ENCODE measurements around the gene CYP19A1. TPM values are rescaled to one million over a fixed set of nuclear protein-coding genes. Genes with fewer than 3 reads are reported as not detected.

CYP19A1 gene
- total RNA-seq, 1 experiment from 2014 or later = 0.94 TPM

GRCh38 chr15:51212909-51213308 is 125.5 kb downstream of the CYP19A1 start:
- H3K36me3 ChIP-seq (ENCODE audit: low read depth) = no peaks in the 10 kb centered on the region
- ChIA-PET CTCF (no interaction called here), POLR2A (ENCODE audit: unreplicated experiment) (no interaction called here)
- no peaks in the 10 kb centered on the region for H3F3A ChIP-seq (ENCODE audit: insufficient read depth, low read depth)
- no peak overlapping the region for H3K4me2 ChIP-seq
- BruUV-seq (replicated peaks) = no TSS peak
- no peak overlapping the region for H3K4me3 ChIP-seq
- H3K9me2 ChIP-seq (ENCODE audit: insufficient read depth) = no peaks in the 10 kb centered on the region
- TF ChIP-seq EZH2 (IDR thresholded peaks at IDR 0.05; ENCODE audit: low read depth) (no peak), CTCF (conservative IDR thresholded peaks at IDR 0.05) (no peak)
- H3K27me3 ChIP-seq (ENCODE audit: insufficient read depth, low read depth) = peaks cover 10% of the 10 kb centered on the region; the same call in 1 of the 2 replicates
- no peak overlapping the region for H3K27ac ChIP-seq
- intact Hi-C loops (cut with micrococcal nuclease; ENCODE audit: unreplicated experiment) = no loop called here
- H4K20me1 ChIP-seq (ENCODE audit: insufficient read depth) = no peaks in the 10 kb centered on the region
- H3K79me2 ChIP-seq (ENCODE audit: low read depth) = no peaks in the 10 kb centered on the region
- DNase-seq = no peak
- no peak overlapping the region for H2AFZ ChIP-seq
- H3K4me1 ChIP-seq (replicated peaks; ENCODE audit: insufficient read depth) = no peaks in the 10 kb centered on the region
- no peaks in the 10 kb centered on the region for H3K9me3 ChIP-seq (ENCODE audit: insufficient read depth, low read depth)

GRCh38 chr15:51212239-51212638 is 126.2 kb downstream of the CYP19A1 start:
- no peaks in the 10 kb centered on the region for H3K9me3 ChIP-seq (ENCODE audit: insufficient read depth, low read depth)
- no peaks in the 10 kb centered on the region for H3F3A ChIP-seq (ENCODE audit: insufficient read depth, low read depth)
- no peaks in the 10 kb centered on the region for H3K4me1 ChIP-seq (replicated peaks; ENCODE audit: insufficient read depth)
- BruUV-seq (replicated peaks) = no TSS peak
- H4K20me1 ChIP-seq (ENCODE audit: insufficient read depth) = no peaks in the 10 kb centered on the region
- peaks cover 10% of the 10 kb centered on the region; the same call in 1 of the 2 replicates for H3K27me3 ChIP-seq (ENCODE audit: insufficient read depth, low read depth)
- no peak for DNase-seq
- no peak overlapping the region for H2AFZ ChIP-seq
- no peaks in the 10 kb centered on the region for H3K79me2 ChIP-seq (ENCODE audit: low read depth)
- no peaks in the 10 kb centered on the region for H3K36me3 ChIP-seq (ENCODE audit: low read depth)
- TF ChIP-seq CTCF (conservative IDR thresholded peaks at IDR 0.05) = no peak
- no peak for TF ChIP-seq EZH2 (IDR thresholded peaks at IDR 0.05; ENCODE audit: low read depth)
- H3K4me3 ChIP-seq = no peak overlapping the region
- no peaks in the 10 kb centered on the region for H3K9me2 ChIP-seq (ENCODE audit: insufficient read depth)
- intact Hi-C loops (cut with micrococcal nuclease; ENCODE audit: unreplicated experiment) = no loop called here
- no peak overlapping the region for H3K4me2 ChIP-seq
- ChIA-PET POLR2A (ENCODE audit: unreplicated experiment) (no interaction called here), CTCF (no interaction called here)
- no peak overlapping the region for H3K27ac ChIP-seq

GRCh38 chr15:51205050-51205975 is 133.1 kb downstream of the CYP19A1 start:
- Histone ChIP-seq H3K27ac (no peak overlapping the region), H3K27me3 (ENCODE audit: insufficient read depth, low read depth) (peaks cover 3% of the 10 kb centered on the region; the same call in 1 of the 2 replicates)
- no TSS peak for BruUV-seq (replicated peaks)

More at GRCh38 chr15:51205050-51205975, 133.1 kb downstream of the CYP19A1 start:
- H3K9me3 ChIP-seq (ENCODE audit: insufficient read depth, low read depth) = no peaks in the 10 kb centered on the region
- H3K36me3 ChIP-seq (ENCODE audit: low read depth) = no peaks in the 10 kb centered on the region
- no peak for TF ChIP-seq CTCF (conservative IDR thresholded peaks at IDR 0.05)
- H2AFZ ChIP-seq = no peak overlapping the region
- H3K9me2 ChIP-seq (ENCODE audit: insufficient read depth) = no peaks in the 10 kb centered on the region
- ChIA-PET POLR2A (ENCODE audit: unreplicated experiment) (no interaction called here), CTCF (no interaction called here)
- intact Hi-C loops (cut with micrococcal nuclease; ENCODE audit: unreplicated experiment) = no loop called here
- no peak overlapping the region for H3K4me2 ChIP-seq
- H3K4me1 ChIP-seq (replicated peaks; ENCODE audit: insufficient read depth) = no peaks in the 10 kb centered on the region
- H3K79me2 ChIP-seq (ENCODE audit: low read depth) = no peaks in the 10 kb centered on the region
- H3F3A ChIP-seq (ENCODE audit: insufficient read depth, low read depth) = no peaks in the 10 kb centered on the region
- H3K4me3 ChIP-seq = no peak overlapping the region
- H4K20me1 ChIP-seq (ENCODE audit: insufficient read depth) = no peaks in the 10 kb centered on the region
- DNase-seq = no peak

Measured in PC-9 (cell line).